GM18858 (cell line): ENCODE measurements around the gene ACTRT2.

Experiments
- ATAC-seq: cut with Tn5 transposase; IDR thresholded peaks from one replicate; pipeline ENCODE4 v1.9.1; 2021; ENCODE audit not compliant: unreplicated experiment

Gene ACTRT2

GRCh38 chr1:3052501-3052900 is 31.2 kb downstream of the ACTRT2 start:
- no peak for ATAC-seq

GRCh38 chr1:3053366-3053980 is 32.2 kb downstream of the ACTRT2 start:
- ATAC-seq = no peak

GRCh38 chr1:3053986-3054385 is 32.7 kb downstream of the ACTRT2 start:
- ATAC-seq = no peak

GRCh38 chr1:3054474-3054873 is 33.2 kb downstream of the ACTRT2 start:
- ATAC-seq = no peak

GRCh38 chr1:3055051-3055450 is 33.8 kb downstream of the ACTRT2 start:
- no peak for ATAC-seq

GRCh38 chr1:3056641-3057040 is 35.4 kb downstream of the ACTRT2 start:
- ATAC-seq = no peak

- no peak for ATAC-seq
These were observed 37.2 kb downstream of the ACTRT2 start for GRCh38 chr1:3058263-3059030.

GRCh38 chr1:3060127-3060526 is 38.9 kb downstream of the ACTRT2 start:
- no peak for ATAC-seq

- no peak for ATAC-seq
These were observed 39.6 kb downstream of the ACTRT2 start for GRCh38 chr1:3060601-3061551.

GRCh38 chr1:3061566-3061965 is 40.3 kb downstream of the ACTRT2 start:
- ATAC-seq = no peak

- ATAC-seq = no peak
These were observed 40.8 kb downstream of the ACTRT2 start for GRCh38 chr1:3061981-3062615.

- ATAC-seq = no peak
These were observed 41.5 kb downstream of the ACTRT2 start for GRCh38 chr1:3062616-3063378.

- ATAC-seq = no peak
These were observed 42.4 kb downstream of the ACTRT2 start for GRCh38 chr1:3063379-3064295.

- no peak for ATAC-seq
These were observed 43.1 kb downstream of the ACTRT2 start for GRCh38 chr1:3064296-3064850.

GRCh38 chr1:3064901-3065300 is 43.6 kb downstream of the ACTRT2 start:
- no peak for ATAC-seq

GRCh38 chr1:3065396-3065795 is 44.1 kb downstream of the ACTRT2 start:
- no peak for ATAC-seq

- no peak for ATAC-seq
These were observed 44.5 kb downstream of the ACTRT2 start for GRCh38 chr1:3065797-3066196.

- ATAC-seq = no peak
These were observed 45.0 kb downstream of the ACTRT2 start for GRCh38 chr1:3066250-3066711.

GRCh38 chr1:3066826-3067225 is 45.6 kb downstream of the ACTRT2 start:
- ATAC-seq = no peak
